Left ventricle myocardium inferior (tissue), 1 donor: ENCODE data around the gene EFNA5. TPM values are rescaled to one million over a fixed set of nuclear protein-coding genes. Genes with fewer than 3 reads are reported as not detected.
A peak's percentile ranks its signal among the peaks of the same experiment; 100 is the strongest.

Source experiments
- DNase-seq: peaks from one replicate; pipeline ENCODE4 v3.0.0-alpha.2; 2020
- H3K27ac ChIP-seq: fragments of 200-600 bp; replicated peaks from 2 replicates; pipeline ENCODE4 v1.8.0; 2021
- H3K27me3 ChIP-seq: fragments of 200-600 bp; 2 replicates; pipeline ENCODE4 v1.8.0; 2021; ENCODE audit warnings: low read depth
- H3K36me3 ChIP-seq: fragments of 200-600 bp; 2 replicates; pipeline ENCODE4 v1.8.0; 2021
- H3K4me1 ChIP-seq: fragments of 200-600 bp; 2 replicates; pipeline ENCODE4 v1.8.0; 2021
- H3K4me3 ChIP-seq: fragments of 200-600 bp; 2 replicates; pipeline ENCODE4 v1.8.0; 2021; ENCODE audit warnings: mild to moderate bottlenecking, moderate library complexity
- H3K9me3 ChIP-seq: fragments of 200-600 bp; replicated peaks from 2 replicates; pipeline ENCODE4 v1.8.0; 2021
- intact Hi-C: fragments of 100-400 bp; cut with micrococcal nuclease; formaldehyde crosslinking; loops from one replicate; pipeline ENCODE4 v1.11.0; 2022
- total RNA-seq: library from RNA; stranded (reverse); fragmentation: NEBNext Ultra II Directional; extraction: Animal tissue kit (Norgen Biotek cat#: 25700); gene quantifications from one replicate; pipeline ENCODE4 v1.2.1, GENCODE V29; 2021
- TF ChIP-seq, protein P1 (sequence below): fragments of 200-600 bp; IDR thresholded peaks from 2 replicates; pipeline ENCODE4 v1.8.0; 2021; ENCODE audit warnings: antibody characterized with exemption, mild to moderate bottlenecking, borderline replicate concordance
- donor health status: DM: no; HTN: yes; CAD: no; lungs with severe emphysema.

The EFNA5 gene
- total RNA-seq, 1 donor from 2014 or later: 28.2 TPM

DNA sequence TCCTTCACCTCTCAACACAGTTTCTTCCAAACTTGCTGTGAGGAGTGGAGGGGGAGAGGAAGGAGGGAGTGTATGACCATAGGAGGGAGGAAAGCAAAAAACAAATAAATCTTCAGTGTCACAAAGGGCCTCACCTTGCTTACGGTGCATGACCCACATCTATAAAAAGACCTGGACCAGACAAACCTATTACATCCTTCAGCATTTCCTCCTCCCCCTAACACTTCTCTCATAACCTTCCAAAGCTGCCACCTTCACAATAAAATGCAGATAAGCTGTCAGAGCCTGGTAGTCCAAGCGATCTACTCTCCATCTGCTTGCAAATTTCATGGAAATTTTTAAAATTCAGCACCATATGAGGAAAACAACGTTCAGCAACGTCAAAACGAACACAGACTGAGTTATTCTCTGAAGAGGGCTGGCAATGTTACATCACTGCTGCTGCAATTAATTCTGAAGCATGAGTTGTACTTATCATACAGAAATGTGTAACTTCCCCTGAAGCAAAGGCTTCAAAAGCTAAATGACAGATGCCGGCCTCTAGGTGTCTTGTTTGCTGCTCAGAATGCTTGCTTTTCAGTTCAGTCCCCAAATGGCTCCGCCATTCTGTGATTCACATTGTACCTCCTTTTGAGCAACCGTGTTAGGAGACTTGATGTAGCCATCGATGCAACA is 62.9 kb downstream of the EFNA5 start:
- DNase-seq: no peak
- TF ChIP-seq, protein P1, sequence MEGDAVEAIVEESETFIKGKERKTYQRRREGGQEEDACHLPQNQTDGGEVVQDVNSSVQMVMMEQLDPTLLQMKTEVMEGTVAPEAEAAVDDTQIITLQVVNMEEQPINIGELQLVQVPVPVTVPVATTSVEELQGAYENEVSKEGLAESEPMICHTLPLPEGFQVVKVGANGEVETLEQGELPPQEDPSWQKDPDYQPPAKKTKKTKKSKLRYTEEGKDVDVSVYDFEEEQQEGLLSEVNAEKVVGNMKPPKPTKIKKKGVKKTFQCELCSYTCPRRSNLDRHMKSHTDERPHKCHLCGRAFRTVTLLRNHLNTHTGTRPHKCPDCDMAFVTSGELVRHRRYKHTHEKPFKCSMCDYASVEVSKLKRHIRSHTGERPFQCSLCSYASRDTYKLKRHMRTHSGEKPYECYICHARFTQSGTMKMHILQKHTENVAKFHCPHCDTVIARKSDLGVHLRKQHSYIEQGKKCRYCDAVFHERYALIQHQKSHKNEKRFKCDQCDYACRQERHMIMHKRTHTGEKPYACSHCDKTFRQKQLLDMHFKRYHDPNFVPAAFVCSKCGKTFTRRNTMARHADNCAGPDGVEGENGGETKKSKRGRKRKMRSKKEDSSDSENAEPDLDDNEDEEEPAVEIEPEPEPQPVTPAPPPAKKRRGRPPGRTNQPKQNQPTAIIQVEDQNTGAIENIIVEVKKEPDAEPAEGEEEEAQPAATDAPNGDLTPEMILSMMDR: no peak
- Histone ChIP-seq H3K4me3 (no peak overlapping the region), H3K36me3 (no peaks in the 10 kb centered on the region), H3K4me1 (peaks cover 59% of the 10 kb centered on the region), H3K27ac (no peak overlapping the region), H3K27me3 (no peaks in the 10 kb centered on the region), H3K9me3 (no peaks in the 10 kb centered on the region)
- intact Hi-C loops: no loop called here

DNA sequence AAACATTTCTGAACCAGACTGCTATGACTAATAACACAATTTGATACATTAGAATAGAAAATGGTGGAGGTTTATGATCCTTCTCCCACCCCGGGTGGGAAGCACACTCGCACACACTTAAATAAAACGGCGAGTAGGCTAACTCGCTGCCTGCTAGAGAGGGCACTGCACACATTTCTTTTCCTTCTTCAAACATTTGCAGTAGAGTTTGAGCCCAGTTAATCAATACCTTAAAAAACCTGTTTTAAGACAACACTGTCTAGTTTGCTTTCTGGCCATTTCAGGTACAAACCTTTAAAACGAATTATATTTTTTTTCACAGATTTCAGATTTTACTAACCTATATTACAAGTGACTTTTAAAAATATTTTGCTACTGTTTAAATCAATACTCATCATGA is 63.5 kb downstream of the EFNA5 start:
- no peaks in the 10 kb centered on the region for H3K36me3 ChIP-seq
- TF ChIP-seq, protein P1: no peak
- H3K4me3 ChIP-seq: no peak overlapping the region
- DNase-seq: no peak
- no peak overlapping the region for H3K27ac ChIP-seq
- H3K9me3 ChIP-seq: no peaks in the 10 kb centered on the region
- intact Hi-C loops: no loop called here
- no peaks in the 10 kb centered on the region for H3K27me3 ChIP-seq
- peaks cover 58% of the 10 kb centered on the region for H3K4me1 ChIP-seq

DNA sequence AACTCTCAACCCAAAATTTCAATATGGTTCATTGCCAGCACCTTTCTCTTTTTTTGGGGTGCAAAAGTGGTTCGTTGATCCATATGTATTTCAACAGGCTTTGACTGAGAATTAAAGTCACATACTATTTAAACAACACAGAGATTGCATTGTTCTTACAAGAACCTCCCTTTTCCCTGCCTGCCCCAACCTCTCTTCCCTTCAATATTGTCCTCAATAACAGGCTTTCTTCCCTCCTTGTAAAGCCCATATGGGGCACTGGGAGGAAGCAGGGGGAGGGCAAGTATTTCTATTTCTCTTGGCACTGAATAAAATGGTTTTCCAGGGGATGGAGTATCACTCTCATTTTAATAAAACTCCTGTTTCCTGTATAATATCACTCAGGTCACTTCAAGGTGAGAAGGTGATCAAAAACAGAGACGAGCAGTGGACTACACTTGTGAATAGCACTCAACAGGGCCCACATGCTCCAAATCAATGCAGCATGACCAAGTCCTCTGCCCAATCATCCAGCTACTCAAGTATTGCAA is 65.1 kb downstream of the EFNA5 start:
- H3K4me1 ChIP-seq: peaks cover 71% of the 10 kb centered on the region
- no peaks in the 10 kb centered on the region for H3K27me3 ChIP-seq
- H3K36me3 ChIP-seq: no peaks in the 10 kb centered on the region
- no peak for DNase-seq
- no peaks in the 10 kb centered on the region for H3K9me3 ChIP-seq
- intact Hi-C loops: no loop called here
- H3K27ac ChIP-seq: peak overlapping the region; percentile 11
- no peak overlapping the region for H3K4me3 ChIP-seq
- TF ChIP-seq, protein P1: no peak

DNA sequence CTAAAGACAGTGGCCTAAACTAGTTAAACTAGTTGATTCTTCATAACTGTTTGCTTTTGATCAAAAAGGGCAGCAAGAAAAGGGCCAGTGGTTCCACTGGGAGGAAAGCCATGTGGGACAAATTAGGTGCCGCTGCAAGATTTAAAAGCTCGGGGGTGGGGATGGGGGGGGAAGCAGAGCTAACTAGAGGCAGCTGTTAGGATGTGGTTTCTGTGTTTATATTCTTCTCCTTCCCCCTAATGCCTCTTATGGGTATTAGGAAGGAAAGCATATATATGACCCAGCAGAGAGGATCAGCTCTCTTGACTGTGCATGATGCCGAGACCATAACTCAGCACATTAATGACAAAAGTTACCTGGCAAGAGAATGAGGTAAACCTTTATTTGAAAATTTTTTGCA is 65.7 kb downstream of the EFNA5 start:
- peaks cover 76% of the 10 kb centered on the region for H3K4me1 ChIP-seq
- TF ChIP-seq, protein P1: no peak

DNA sequence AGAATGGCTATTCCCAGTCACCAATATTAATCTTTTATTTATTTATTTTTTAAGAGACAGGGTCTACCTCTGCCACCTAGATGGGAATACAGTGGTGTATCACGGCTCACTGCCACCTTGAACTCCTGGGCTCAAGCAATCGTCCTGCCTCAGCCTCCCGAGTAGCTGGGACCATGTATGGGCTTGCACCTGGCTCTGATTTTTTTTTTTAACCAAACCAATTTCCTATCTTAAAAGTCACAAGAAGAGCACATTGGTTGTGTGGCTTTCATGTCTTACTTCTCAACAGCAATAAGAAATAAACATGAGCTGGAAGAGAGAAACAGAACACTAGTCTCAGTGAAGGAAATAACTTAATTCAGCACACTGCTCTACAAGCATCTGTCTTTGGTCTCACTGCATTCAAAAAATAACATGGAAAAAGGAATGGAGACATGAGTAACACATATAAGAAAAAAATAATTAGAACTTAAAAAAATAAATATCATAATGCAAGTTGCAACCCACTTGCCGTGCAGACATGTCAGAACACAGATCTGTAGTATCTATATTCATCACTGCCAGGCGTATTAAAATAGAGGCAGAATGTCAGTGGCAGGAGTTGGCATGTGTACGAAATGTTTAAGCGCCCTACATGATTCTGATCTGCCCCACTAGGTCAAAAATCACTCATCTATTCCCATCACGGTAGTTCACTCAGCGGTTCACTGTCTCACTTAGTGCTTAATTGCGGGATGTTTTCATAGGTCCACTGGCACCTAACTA is 66.4 kb downstream of the EFNA5 start:
- no peak for DNase-seq
- H3K27me3 ChIP-seq: no peaks in the 10 kb centered on the region
- TF ChIP-seq, protein P1: no peak
- H3K36me3 ChIP-seq: no peaks in the 10 kb centered on the region
- peaks cover 80% of the 10 kb centered on the region for H3K4me1 ChIP-seq
- H3K4me3 ChIP-seq: peak overlapping the region; percentile 22
- H3K9me3 ChIP-seq: no peaks in the 10 kb centered on the region
- no peak overlapping the region for H3K27ac ChIP-seq
- intact Hi-C loops: no loop called here

More for the DNA sequence above, 65.7 kb downstream of the EFNA5 start:
- H3K27me3 ChIP-seq: no peaks in the 10 kb centered on the region
- H3K36me3 ChIP-seq: no peaks in the 10 kb centered on the region
- no peak overlapping the region for H3K27ac ChIP-seq
- H3K4me3 ChIP-seq: peak overlapping the region; percentile 22
- H3K9me3 ChIP-seq: no peaks in the 10 kb centered on the region
- DNase-seq: no peak
- intact Hi-C loops: no loop called here
